HG03064 (cell line): ENCODE measurements around the gene ENTPD8.

Source experiments
- ATAC-seq: cut with Tn5 transposase; IDR thresholded peaks from one replicate; pipeline ENCODE4 v1.9.1; 2021; ENCODE audit warnings: low read depth; ENCODE audit not compliant: unreplicated experiment

ENTPD8 gene

DNA sequence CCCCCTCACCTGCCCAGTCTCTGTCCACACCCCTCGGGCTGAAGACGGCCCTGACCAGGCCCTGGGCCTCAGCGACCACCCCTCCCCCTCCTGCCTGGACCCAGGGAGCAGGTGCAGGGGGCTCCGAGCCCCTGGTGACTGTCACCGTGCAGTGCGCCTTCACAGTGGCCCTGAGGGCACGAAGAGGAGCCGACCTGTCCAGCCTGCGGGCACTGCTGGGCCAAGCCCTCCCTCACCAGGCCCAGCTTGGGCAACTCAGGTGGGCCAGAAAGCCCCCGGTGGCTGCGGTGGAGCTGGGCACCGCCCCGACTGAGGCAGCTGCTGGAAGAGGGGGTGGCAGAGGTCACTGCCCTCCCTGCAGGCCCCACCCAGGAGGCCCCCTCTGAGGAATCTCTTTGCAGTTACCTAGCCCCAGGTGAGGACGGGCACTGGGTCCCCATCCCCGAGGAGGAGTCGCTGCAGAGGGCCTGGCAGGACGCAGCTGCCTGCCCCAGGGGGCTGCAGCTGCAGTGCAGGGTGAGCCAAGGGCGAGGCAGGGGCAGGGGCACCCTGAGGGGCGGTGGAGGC lies 7.7 kb downstream of the ENTPD8 start:
- no peak for ATAC-seq

DNA sequence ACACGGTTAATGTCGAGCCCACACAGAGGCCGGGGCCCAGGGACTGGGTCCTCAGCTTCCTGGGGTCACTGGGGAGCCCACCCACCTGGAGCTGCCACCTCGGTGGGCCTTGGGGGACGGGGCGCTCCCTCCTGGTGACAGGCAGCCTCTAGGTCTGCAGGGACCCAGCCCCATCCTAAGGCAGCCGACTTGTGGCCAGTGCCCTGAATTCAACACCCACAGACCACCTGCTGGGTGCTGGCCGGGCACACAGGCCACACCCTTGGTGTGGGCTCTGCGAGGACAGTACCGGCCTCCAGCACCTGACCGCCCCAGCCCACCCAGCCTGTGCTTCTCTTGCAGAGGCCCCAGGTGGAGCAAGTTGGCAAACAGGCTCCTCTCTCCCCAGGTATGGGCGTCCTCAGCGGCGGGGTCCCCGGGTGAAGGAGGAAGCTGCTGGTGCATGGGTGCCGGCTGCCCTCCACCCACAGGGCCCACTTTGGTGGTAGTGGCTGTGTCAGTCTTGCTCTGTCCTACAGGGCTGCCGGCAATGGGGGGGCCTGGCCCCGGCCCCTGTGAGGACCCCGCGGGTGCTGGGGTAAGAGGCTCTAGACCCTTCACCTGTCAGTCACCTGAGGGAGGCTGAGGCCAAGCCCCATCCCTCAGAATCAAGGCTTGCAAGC lies 8.3 kb downstream of the ENTPD8 start:
- ATAC-seq: no peak

DNA sequence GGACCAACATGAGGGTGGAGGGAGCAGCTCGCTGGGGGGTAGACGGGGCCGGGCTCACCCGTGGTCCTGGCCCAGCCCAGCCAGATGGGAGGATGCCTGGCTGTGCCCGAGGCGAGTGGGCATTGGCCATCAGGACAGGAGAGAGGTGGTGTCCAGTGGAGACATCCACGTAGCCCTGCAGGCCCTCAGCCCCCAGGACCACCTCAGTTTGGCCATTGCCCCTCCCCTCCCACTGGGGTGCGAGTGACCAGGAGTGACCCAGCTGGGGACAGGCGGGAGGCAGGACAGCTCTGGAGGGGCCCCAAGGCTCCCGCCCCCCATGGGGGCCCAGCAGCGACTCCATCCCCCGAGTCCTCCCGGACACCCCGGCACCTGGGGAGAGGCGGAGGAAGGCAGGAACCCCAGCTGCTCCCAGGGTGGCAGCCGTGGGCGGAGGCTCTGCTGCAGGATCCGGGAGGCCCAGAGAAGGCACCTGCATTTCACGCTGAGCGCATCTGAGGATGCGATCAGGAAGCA lies 9.7 kb downstream of the ENTPD8 start:
- no peak for ATAC-seq

DNA sequence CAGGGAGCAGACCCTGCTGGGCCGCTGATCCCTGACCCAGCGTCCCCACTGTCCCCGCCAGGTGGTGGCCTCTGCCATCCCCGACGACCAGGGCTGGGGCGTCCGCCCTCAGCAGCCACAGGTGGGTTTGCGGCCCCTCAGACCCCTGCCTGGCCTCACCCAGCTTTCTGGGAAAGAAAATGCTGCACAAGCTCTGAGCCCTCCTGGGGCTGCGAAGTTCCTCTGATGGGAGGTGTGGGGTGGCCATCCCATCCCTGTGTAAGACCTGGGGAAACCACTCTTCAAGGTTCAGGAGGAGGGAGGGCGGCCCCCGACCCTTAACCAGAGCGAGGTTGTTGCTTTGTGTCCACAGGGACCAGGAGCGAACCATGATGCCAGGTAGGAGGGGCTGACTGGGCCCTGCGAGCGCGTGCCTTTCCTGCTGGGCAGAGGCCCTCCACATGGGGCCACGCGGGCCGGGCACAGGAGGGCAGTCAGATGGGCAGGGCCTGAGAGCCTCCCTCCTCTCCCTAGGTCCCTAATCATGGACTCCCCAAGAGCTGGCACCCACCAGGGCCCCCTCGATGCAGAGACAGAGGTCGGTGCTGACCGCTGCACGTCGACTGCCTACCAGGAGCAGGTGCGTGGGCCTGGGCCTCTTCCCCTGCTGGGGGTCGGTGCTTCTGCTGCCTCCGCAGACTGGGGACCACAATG lies 10.3 kb downstream of the ENTPD8 start:
- no peak for ATAC-seq

DNA sequence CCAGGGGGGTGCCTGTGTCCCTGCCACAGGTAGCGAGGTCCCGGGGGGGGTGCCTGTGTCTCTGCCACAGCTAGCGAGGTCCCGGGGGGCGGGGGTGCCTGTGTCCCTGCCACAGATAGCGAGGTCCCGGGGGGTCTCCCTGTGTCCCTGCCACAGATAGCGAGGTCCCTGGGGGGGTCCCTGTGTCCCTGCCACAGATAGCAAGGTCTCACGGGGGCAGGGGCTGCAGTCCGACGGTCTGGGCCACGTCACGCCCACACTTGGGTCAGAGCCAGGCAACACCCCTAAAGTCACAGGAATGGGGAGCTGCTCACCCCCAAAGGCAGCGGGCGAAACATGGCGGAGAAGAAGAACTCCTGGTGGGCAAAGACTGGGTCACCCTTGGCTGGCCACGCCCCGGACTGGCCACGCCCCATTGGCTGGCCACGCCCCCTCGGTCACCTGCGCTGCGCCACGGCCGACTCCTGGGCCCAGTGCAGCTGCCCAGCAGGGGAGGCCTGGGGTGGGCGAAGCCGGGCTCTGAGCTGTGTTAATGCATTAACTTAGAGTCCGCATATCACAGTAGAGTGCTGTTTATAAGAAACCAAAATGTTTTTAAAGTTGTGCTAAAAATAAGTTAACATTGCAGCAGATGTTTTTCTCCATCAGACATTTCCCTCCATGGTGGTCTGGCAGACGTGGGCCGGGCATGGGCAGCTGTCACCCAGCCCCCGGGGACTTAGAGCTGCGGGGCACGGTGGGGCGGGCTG lies 11.0 kb downstream of the ENTPD8 start:
- ATAC-seq: no peak

DNA sequence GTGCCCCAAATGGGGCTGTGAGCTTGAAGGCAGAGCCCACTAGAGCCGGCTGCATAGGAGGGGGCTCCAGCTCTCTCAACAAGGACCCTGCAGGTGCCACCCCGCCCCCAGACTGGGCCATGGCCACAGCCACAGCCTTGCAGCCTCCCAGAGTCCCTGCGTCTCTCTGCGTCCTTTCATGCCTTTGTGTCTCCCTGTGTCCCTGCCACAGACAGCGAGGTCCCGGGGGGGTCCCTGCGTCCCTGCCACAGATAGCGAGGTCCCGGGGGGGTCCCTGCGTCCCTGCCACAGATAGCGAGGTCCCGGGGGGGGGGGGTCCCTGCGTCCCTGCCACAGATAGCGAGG lies 11.6 kb downstream of the ENTPD8 start:
- ATAC-seq: no peak

DNA sequence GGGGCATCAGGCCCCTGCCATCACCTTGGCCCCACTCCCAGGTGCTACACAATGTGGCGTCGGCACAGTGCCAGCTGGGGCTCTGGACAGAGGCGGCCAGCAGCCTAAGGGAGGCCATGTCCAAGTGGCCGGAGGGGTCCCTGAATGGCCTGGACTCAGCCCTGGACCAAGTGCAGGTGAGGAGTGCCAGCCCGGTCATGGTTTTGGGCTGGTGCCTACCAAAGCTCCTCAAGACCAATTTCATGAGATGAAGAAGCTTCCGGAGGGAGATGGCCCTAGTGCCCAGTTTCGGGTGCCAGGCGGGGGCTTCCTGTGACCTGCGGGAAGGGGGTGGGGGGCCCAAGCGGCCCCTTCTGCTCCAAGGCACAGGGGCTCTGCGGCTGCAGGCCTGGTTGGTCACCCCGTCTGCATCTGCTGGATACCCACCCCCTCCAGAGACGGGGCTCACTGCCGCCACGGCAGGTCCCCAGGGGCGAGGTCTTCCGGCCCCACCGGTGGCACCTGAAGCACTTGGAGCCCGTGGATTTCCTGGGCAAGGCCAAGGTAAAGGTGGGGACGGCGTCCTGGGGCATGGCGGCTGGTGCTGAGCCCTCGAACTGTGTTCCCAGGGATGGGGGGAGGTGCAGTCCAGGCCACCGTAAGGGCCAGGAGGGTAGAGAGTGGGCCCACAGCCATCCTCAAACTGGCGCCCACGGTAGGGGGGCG lies 12.2 kb downstream of the ENTPD8 start:
- ATAC-seq: no peak

DNA sequence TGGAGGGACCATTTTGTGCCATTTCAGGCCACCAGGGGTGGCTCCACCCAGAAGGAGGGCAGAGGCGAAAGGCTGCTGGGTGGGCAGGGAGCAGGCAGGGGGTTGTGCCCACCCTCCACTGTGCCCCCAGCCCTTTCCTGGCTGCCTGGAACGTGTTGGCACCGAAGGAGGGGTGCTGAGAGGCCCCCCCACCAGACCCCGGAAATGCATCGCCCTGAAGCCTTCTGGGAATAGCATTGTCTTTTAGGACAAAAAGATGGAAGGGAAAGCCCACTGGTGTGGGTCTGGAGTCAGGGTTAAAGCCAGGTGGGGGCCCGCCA lies 12.9 kb downstream of the ENTPD8 start:
- ATAC-seq: no peak

DNA sequence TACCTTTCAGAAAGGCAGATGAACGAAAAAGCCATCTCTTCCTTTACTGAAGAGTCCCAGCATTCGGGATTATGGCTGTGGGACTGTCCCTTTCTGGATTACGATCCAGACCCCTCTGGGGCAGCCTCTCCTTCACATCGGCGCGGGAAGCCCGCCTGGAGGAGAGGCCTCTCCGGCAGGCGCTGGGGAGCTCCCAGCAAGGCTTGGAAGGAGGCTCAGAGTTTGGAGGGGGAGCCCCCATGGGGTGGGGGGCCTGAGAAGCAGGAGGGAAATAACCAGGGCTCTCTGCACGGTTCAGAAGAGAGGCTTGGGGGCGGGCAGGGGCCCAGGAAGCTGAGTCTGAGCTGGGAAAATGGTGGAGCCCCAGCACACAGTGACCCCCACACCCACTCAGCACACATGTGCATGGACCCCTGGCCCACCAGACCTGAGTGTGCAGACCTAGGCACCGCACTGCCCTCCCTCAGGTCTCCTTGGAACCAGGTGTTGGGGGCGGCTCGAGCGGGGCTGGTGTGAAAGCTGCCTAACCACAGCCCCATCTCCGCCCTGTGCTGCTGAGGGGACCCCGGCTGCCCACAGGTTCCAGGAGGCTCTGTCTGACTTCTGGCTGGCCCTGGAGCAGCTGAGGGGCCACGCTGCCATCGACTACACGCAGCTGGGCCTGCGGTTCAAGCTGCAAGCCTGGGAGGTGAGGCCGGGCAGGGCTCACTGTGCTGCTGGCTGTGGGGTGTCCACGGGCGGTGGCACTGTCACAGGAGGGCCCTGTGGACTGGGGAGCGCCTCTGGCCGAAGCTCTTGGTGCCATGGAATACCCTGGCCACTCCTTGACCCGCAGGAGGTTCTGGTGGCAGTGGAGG lies 13.5 kb downstream of the ENTPD8 start:
- no peak for ATAC-seq

DNA sequence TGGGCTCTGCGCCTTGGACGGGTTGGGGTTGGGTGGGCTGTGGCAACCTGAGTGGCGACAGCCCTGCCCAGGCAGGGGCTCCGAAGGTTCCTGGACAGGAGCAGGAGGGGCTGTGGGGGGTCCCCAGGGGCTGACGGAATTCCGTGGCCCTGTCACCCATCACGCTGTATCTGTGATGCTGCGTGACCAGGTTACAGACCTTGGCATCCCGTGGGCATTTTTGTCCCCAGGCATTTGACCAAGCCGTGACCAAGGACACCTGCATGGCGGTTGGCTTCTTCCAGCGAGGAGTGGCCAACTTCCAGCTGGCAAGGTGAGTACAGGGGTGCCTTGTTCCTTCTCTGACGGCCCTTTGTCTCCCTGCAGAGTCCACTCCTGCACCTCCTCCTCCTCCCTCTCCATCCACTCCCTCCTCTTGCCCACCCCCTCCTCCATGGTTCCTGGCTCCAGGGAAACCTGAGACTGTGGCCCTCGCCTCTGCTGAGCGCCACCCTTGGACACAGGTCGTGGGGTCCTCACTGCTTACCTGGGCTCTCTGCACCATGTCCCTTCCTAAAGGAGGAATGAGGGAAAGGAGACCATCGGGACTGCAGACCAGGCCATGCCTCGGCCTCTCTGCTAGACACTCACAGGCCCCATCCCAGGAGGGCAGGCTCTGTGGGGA lies 15.0 kb downstream of the ENTPD8 start:
- ATAC-seq: no peak

DNA sequence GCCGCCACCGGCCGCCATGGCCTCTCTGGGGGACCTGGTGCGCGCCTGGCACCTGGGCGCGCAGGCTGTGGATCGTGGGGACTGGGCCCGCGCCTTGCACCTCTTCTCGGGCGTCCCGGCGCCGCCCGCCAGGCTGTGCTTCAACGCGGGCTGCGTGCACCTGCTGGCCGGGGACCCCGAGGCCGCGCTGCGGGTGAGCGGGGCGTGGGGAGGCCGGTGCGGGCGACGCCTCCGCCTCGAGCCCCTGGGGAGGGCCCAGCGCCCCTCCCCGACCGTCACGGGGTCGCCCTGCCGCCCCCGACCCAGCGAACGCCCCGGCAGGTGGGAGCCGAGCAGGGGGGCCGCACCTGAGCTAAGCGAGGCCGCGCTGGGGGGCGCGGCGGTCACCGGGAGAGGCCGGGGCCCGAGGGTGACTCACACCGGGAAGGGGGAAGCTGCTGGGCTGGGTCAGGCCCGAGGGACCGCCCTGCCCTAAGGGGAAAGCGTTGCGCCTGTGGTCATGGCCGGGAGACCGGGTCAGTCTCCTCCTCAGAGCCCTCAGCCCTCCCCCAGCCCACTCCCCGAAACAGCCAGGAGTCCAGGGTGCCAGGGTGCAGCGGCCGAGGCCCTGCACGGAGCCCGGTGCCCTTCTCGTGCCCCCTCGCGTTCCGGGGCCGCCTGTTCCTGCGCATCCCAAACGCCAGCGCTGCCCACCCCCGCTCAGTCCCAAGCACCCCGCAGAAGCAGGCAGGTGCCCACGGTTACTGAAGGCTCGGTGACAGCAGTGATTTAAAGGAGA lies 17.5 kb downstream of the ENTPD8 start:
- ATAC-seq: peak; percentile 11

DNA sequence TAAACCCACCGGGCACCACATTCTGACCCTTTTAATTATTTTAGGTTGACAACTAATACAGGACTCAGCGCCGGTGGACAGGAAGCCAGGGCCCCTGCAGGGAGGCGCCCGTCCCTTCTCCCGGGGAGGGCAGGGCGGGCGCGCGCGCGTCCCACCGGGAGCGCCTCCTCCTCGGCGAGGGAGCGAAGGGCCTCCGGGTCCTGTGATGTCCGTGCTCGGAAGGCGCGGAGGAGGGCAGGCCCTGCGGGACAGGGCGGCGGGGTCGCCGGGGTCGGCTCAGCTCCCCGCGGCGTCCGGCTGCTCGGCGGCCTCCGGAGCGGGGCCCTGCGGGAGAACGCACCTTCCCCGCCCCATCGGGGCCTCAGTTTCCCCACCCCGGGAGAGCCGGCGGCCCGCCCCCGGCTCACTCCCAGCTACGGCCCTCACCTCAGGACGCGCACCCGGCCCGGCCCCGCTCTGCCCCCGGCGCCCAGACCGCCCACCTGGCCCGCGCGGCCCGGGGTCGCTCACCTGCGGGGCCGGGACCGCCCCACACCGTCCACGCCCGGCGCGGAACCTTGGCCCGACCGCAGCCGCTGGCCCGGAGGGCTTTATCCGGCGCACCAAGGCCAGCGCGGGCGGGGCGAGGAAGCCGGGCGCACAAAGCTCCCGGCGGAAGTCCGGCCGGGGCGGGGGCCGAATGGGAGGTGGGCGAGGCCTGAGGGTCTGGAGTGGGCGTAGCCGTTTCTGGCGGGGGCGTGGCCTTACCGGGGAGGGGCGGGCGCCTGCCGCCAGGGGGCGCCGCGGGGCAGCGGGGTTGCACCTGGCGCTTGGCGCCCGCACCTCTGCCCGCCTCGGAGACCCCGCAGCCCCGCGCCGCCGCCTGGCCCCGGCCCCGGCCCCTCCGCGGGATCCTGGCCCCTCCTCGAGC lies 18.3 kb downstream of the ENTPD8 start, which contains the start of the genes EXD3 and NOXA1:
TSS of gene EXD3 (minus strand) at position 559 of the 910 bp plus-strand sequence. CDS start 27,805 bp downstream, outside the sequence.
TSS of gene NOXA1 (plus strand) at position 790 of the 910 bp plus-strand sequence. CDS start 137 bp downstream, outside the sequence.
- ATAC-seq: peak; percentile 80

DNA sequence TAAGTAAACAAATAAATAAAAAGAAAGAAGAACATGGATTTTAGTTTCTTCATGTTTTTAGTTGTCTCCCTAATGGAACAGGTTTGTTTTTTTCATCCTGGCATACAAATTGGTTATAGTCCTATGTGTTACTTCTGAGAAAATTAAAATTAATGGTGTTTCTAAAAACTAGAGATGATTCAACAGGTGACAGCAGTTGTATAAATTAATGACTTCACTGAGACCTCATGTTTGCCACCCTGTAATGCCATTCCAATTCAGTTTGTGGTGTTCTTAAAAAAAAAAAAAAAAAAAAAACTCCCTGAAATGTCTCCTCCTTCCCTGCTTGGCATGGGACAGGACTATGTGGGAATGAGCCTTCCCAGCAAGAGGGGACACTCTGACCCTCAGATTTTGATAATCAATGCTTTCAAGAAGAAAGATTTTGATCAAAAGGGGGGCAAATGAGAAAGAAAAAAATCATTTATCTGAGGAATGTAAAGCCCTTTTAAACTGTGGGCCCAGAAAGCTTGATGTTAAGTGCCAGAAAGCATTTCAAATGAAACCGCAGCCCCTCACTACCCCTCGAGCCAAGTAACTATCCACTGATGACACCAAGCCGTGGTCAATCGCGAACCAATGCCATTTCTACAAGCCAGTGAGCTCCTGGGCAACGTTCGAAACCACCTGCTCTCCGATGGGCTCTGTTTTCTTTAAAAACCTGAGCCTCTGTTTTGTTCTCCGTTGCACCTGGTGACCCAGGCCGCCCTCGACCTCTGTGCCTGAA lies 19.1 kb downstream of the ENTPD8 start:
- ATAC-seq: no peak

DNA sequence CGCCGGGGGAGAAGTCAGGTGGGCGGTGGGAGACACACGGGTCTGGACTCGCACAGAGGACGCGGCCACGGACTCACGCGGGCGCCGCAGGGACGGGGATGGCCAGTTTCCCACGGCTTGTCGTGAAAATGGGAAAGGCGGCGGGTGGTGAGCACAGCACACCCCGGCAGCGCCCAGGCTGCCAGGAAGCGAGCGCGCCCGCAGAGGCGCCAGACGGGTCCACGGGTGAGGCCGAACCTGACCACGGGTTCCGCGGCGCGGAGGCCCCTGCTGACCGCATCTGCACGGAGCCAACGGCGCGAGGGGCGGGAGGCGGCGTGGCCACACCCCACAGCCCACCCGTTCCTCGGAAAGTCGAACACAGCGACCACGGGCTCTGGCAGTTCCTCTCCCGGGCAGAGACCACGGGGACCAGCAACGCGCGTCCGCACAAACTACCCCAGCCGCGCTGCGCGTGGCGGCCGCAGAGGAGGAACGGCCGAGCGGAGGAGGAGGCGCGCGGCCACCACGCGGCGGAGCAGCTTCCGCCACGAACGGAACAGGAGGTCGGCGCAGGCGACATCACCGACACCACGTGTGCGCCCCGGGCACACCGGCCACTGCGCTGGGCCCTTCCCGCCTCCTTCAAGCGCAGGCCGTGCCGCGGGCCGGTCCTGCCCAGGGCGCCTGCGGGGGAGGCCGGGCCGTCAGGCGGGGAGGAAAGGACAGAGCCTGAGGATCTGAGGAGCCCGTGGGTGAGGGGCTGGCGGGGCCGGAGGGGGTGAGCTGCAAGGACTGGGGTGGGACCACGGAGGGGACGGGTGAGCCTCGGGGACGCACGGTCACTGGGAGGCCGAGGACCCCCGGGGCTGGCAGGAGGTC lies 23.8 kb downstream of the ENTPD8 start:
- ATAC-seq: no peak

DNA sequence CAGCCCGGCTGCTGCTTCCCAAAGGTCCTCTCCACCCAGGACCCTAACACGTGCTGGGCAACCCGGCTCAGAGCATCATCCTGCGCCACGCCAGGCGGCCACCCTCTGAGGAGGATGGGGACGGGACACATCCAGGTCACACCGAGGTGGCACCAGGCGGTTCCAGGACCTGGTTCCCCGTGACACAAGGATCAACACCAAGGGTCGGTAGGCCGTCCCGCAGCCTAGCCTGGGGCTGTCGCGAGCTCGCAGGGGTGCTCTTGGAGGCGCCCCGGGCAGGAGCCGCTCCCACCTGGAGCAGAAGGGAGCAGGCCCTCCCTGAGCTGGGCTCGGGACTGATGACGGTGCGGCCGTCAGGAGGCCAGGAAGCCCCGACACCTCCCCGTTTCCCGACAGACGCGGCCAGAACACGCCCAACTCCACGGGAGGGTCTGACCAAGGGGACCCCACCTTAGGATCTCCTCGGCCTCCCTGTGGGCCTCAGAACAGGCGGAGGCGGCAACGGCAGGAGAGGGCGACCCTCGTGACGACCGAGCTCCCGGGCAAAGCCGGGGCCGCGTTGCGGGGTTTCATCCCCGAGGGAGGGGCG lies 24.5 kb downstream of the ENTPD8 start:
- ATAC-seq: no peak
